Measurements from ENCODE around the gene SLC52A3.
A peak's percentile ranks its signal among the peaks of the same experiment; 100 is the strongest.
"Not testable (repeated sequence)": the region's sequence is repeated elsewhere in the genome, so short reads cannot be mapped to it uniquely, and the experiment has no call there.

SLC52A3 gene

GRCh38 chr20:768426-768978 lies at the start of gene SLC52A3:
Gene SLC52A3, minus strand, starts transcription at chr20:768500. Its CDS starts 2,726 bp downstream, at chr20:765774.
- DNase-seq (ENCODE audit: low spot score), result peak; percentile 43

- DNase-seq (ENCODE audit: low spot score), result peak; percentile 67
Measured at GRCh38 chr20:815914-816606, 47.8 kb upstream of the SLC52A3 start.

GRCh38 chr20:815226-815625 lies 46.9 kb upstream of the SLC52A3 start:
- no peak for DNase-seq (ENCODE audit: low spot score)

GRCh38 chr20:813390-813789 lies 45.1 kb upstream of the SLC52A3 start:
- no peak for DNase-seq (ENCODE audit: low spot score)

GRCh38 chr20:812435-812814 lies 44.1 kb upstream of the SLC52A3 start:
- not testable (repeated sequence) for DNase-seq (ENCODE audit: low spot score)

- DNase-seq (ENCODE audit: low spot score), result not testable (repeated sequence)
Measured at GRCh38 chr20:811776-812434, 43.6 kb upstream of the SLC52A3 start.

GRCh38 chr20:805713-806112 lies 37.4 kb upstream of the SLC52A3 start:
- no peak for DNase-seq (ENCODE audit: low spot score)

- no peak for DNase-seq (ENCODE audit: low spot score)
Measured at GRCh38 chr20:801678-802077, 33.4 kb upstream of the SLC52A3 start.

GRCh38 chr20:800026-800425 lies 31.7 kb upstream of the SLC52A3 start:
- not testable (repeated sequence) for DNase-seq (ENCODE audit: low spot score)

GRCh38 chr20:798746-799145 lies 30.4 kb upstream of the SLC52A3 start:
- not testable (repeated sequence) for DNase-seq (ENCODE audit: low spot score)

- DNase-seq (ENCODE audit: low spot score), result no peak
Measured at GRCh38 chr20:796921-797320, 28.6 kb upstream of the SLC52A3 start.

GRCh38 chr20:792248-792647 lies 23.9 kb upstream of the SLC52A3 start:
- DNase-seq (ENCODE audit: low spot score), result no peak

- DNase-seq (ENCODE audit: low spot score), result no peak
Measured at GRCh38 chr20:791056-791455, 22.8 kb upstream of the SLC52A3 start.

- no peak for DNase-seq (ENCODE audit: low spot score)
Measured at GRCh38 chr20:787825-788224, 19.5 kb upstream of the SLC52A3 start.

GRCh38 chr20:779771-780170 lies 11.5 kb upstream of the SLC52A3 start:
- DNase-seq (ENCODE audit: low spot score), result no peak

GRCh38 chr20:776165-776564 lies 7.9 kb upstream of the SLC52A3 start:
- DNase-seq (ENCODE audit: low spot score), result no peak

GRCh38 chr20:775679-776135 lies 7.4 kb upstream of the SLC52A3 start:
- no peak for DNase-seq (ENCODE audit: low spot score)

GRCh38 chr20:774660-775057 lies 6.4 kb upstream of the SLC52A3 start:
- DNase-seq (ENCODE audit: low spot score), result no peak

GRCh38 chr20:774016-774659 lies 5.8 kb upstream of the SLC52A3 start:
- no peak for DNase-seq (ENCODE audit: low spot score)

GRCh38 chr20:772806-773205 lies 4.5 kb upstream of the SLC52A3 start:
- no peak for DNase-seq (ENCODE audit: low spot score)

GRCh38 chr20:771741-772464 lies 3.6 kb upstream of the SLC52A3 start:
- DNase-seq (ENCODE audit: low spot score), result no peak

GRCh38 chr20:770691-771090 lies 2.4 kb upstream of the SLC52A3 start:
- no peak for DNase-seq (ENCODE audit: low spot score)
